Mesendoderm (in vitro differentiated cells): Measurements from ENCODE around the gene GABBR2.
A peak's percentile ranks its signal among the peaks of the same experiment; 100 is the strongest.

ENCODE experiments used
- DNase-seq: peaks from one replicate; pipeline ENCODE4 v3.0.0; 2013
- H2AK5ac ChIP-seq: 2 replicates; pipeline ENCODE4 v1.6.1; 2013; ENCODE audit warnings: low read length, inconsistent platforms
- H2BK120ac ChIP-seq: 2 replicates; pipeline ENCODE4 v1.6.1; 2013; ENCODE audit warnings: low read depth, mild to moderate bottlenecking, low read length, moderate library complexity, mixed read lengths
- H2BK15ac ChIP-seq: replicated peaks from 2 replicates; pipeline ENCODE4 v1.6.1; 2013; ENCODE audit warnings: low read depth, mild to moderate bottlenecking, moderate library complexity
- H2BK5ac ChIP-seq: 2 replicates; pipeline ENCODE4 v1.6.1; 2013; ENCODE audit warnings: low read length, inconsistent platforms
- H3K18ac ChIP-seq: 2 replicates; pipeline ENCODE4 v1.6.1; 2013; ENCODE audit warnings: mild to moderate bottlenecking, low read length, mixed read lengths
- H3K23ac ChIP-seq: one replicate; pipeline ENCODE4 v1.6.1; 2013; ENCODE audit warnings: low read length
- H3K27ac ChIP-seq: 2 replicates; pipeline ENCODE4 v1.5.1; 2013; ENCODE audit warnings: low read depth, mild to moderate bottlenecking, inconsistent platforms, low read length, moderate library complexity
- H3K27me3 ChIP-seq: 2 replicates; pipeline ENCODE4 v1.6.1; 2013; ENCODE audit warnings: low read length, control low read depth, mild to moderate bottlenecking, inconsistent platforms; ENCODE audit not compliant: insufficient read depth, poor library complexity
- H3K36me3 ChIP-seq: 2 replicates; pipeline ENCODE4 v1.6.1; 2013; ENCODE audit warnings: low read length, inconsistent platforms; ENCODE audit not compliant: control insufficient read depth, insufficient read depth
- H3K4ac ChIP-seq: one replicate; pipeline ENCODE4 v1.6.1; 2013; ENCODE audit warnings: low read depth, mild to moderate bottlenecking, low read length, moderate library complexity
- H3K4me1 ChIP-seq: 2 replicates; pipeline ENCODE4 v1.6.1; 2013; ENCODE audit warnings: low read depth, low read length, inconsistent platforms; ENCODE audit not compliant: control insufficient read depth
- H3K4me2 ChIP-seq: 2 replicates; pipeline ENCODE4 v1.6.1; 2013; ENCODE audit warnings: low read length
- H3K4me3 ChIP-seq: 2 replicates; pipeline ENCODE4 v1.5.1; 2013; ENCODE audit warnings: mild to moderate bottlenecking, low read length
- H3K56ac ChIP-seq: one replicate; pipeline ENCODE4 v1.6.1; 2013; ENCODE audit warnings: low read length
- H3K79me1 ChIP-seq: 2 replicates; pipeline ENCODE4 v1.6.1; 2013; ENCODE audit warnings: low read length, inconsistent platforms
- H3K79me2 ChIP-seq: 2 replicates; pipeline ENCODE4 v1.6.1; 2013; ENCODE audit warnings: mild to moderate bottlenecking, low read length; ENCODE audit not compliant: control insufficient read depth, insufficient read depth
- H3K9ac ChIP-seq: 2 replicates; pipeline ENCODE4 v1.6.1; 2013; ENCODE audit warnings: low read length, inconsistent platforms
- H4K5ac ChIP-seq: one replicate; pipeline ENCODE4 v1.6.1; 2013; ENCODE audit warnings: low read length
- H4K8ac ChIP-seq: one replicate; pipeline ENCODE4 v1.6.1; 2013; ENCODE audit warnings: low read depth, mild to moderate bottlenecking, control low read depth, low read length, moderate library complexity
- WGBS: extraction: QIAGEN DNeasy Blood & Tissue Kit; methylation state at CpG from one replicate; pipeline ENCODE4 v1.1.7; 2013; ENCODE audit warnings: low lambda C conversion rate, missing lambda C conversion rate; ENCODE audit not compliant: insufficient coverage; ENCODE audit errors: extremely low coverage; 5-methylcytosine and 5-hydroxymethylcytosine counted together

Gene GABBR2

DNA sequence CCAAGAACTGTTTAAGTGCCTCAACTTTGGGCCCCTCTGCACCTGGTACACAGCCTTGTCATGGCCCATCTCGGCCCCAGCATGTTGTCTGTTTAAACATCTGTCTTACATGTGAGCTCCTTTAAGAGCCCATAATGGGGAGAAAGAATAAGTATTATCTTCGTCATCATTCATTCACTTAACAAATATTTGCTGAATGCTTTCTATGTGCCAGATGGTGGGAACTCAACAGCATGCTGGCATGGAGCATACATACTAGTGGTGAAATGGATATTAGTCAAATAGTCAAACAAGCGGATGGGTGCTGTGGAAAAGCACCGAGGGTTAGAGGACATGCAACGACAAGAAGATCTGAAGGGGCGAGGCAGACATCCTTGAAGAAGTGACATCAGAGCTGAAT lies 54.5 kb downstream of the GABBR2 start:
- Histone ChIP-seq H3K27ac (no peak overlapping the region), H3K79me2 (no peaks in the 10 kb centered on the region), H2BK120ac (no peak overlapping the region), H2AK5ac (no peak overlapping the region), H3K18ac (no peak overlapping the region), H3K4ac (no peak overlapping the region), H3K79me1 (no peaks in the 10 kb centered on the region), H2BK15ac (no peak overlapping the region), H3K23ac (no peak overlapping the region), H3K4me3 (no peak overlapping the region), H4K8ac (no peak overlapping the region), H3K27me3 (no peaks in the 10 kb centered on the region), H3K9ac (no peak overlapping the region), H4K5ac (no peak overlapping the region), H2BK5ac (no peak overlapping the region), H3K4me1 (no peaks in the 10 kb centered on the region), H3K36me3 (no peaks in the 10 kb centered on the region), H3K56ac (no peak overlapping the region), H3K4me2 (no peak overlapping the region)
- no peak for DNase-seq
- WGBS = no CpG with 5 or more reads among the region's 6 CpGs

- no peak for DNase-seq
- H2BK120ac ChIP-seq = no peak overlapping the region
- H3K27me3 ChIP-seq = no peaks in the 10 kb centered on the region
- no peak overlapping the region for H3K4me3 ChIP-seq
- H4K5ac ChIP-seq = no peak overlapping the region
- no peak overlapping the region for H4K8ac ChIP-seq
- H2BK15ac ChIP-seq = no peak overlapping the region
- no peak overlapping the region for H3K23ac ChIP-seq
- no peaks in the 10 kb centered on the region for H3K36me3 ChIP-seq
- no peaks in the 10 kb centered on the region for H3K4me1 ChIP-seq
- no peak overlapping the region for H2AK5ac ChIP-seq
- no peak overlapping the region for H3K18ac ChIP-seq
- H3K56ac ChIP-seq = no peak overlapping the region
- no peak overlapping the region for H3K27ac ChIP-seq
- no peak overlapping the region for H2BK5ac ChIP-seq
- no CpG with 5 or more reads among the region's 2 CpGs for WGBS
- H3K79me2 ChIP-seq = no peaks in the 10 kb centered on the region
- no peak overlapping the region for H3K4me2 ChIP-seq
- no peaks in the 10 kb centered on the region for H3K79me1 ChIP-seq
- no peak overlapping the region for H3K4ac ChIP-seq
- H3K9ac ChIP-seq = no peak overlapping the region
Observed at GRCh38 chr9:98652741-98653140, 56.0 kb downstream of the GABBR2 start.

DNA sequence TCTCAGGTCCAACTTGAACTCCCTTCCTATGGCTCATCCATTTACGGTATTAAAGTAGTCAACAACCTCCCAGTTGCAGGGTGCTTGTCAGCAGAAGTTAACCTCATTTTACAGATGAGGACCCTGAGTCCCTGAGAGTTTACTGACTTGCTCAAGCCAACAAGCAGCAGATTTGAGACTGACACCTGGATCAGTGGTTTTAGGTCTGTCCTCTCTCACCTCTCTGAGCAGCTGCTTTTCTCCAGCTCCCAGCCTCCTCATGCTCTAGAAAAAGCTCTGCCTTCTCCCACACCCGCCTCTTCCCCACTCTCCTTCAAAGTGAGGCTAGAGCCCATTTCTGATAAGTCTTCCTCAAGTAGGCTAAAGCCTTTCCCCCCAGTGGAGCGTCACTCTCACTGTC lies 56.4 kb downstream of the GABBR2 start:
- H2AK5ac ChIP-seq = no peak overlapping the region
- no peak overlapping the region for H3K23ac ChIP-seq
- no peak overlapping the region for H2BK15ac ChIP-seq
- H3K18ac ChIP-seq = no peak overlapping the region
- H4K8ac ChIP-seq = no peak overlapping the region
- H3K4ac ChIP-seq = no peak overlapping the region
- no peak overlapping the region for H2BK5ac ChIP-seq
- H2BK120ac ChIP-seq = no peak overlapping the region
- no CpG with 5 or more reads among the region's 3 CpGs for WGBS
- H3K27ac ChIP-seq = no peak overlapping the region
- no peak overlapping the region for H3K4me2 ChIP-seq
- no peak overlapping the region for H3K9ac ChIP-seq
- no peak overlapping the region for H4K5ac ChIP-seq
- H3K4me3 ChIP-seq = no peak overlapping the region
- H3K79me1 ChIP-seq = no peaks in the 10 kb centered on the region
- H3K79me2 ChIP-seq = no peaks in the 10 kb centered on the region
- no peaks in the 10 kb centered on the region for H3K4me1 ChIP-seq
- DNase-seq = no peak
- H3K56ac ChIP-seq = no peak overlapping the region
- H3K36me3 ChIP-seq = no peaks in the 10 kb centered on the region
- H3K27me3 ChIP-seq = no peaks in the 10 kb centered on the region

GRCh38 chr9:98647236-98647635 lies 61.5 kb downstream of the GABBR2 start:
- no peak overlapping the region for H3K4ac ChIP-seq
- no peak overlapping the region for H3K56ac ChIP-seq
- H3K18ac ChIP-seq = no peak overlapping the region
- H3K27me3 ChIP-seq = no peaks in the 10 kb centered on the region
- H3K79me2 ChIP-seq = no peaks in the 10 kb centered on the region
- no peak overlapping the region for H3K4me3 ChIP-seq
- no peak overlapping the region for H2BK120ac ChIP-seq
- no peak overlapping the region for H3K27ac ChIP-seq
- no peak overlapping the region for H4K5ac ChIP-seq
- no peak overlapping the region for H2AK5ac ChIP-seq
- H3K4me1 ChIP-seq = no peaks in the 10 kb centered on the region
- H2BK15ac ChIP-seq = no peak overlapping the region
- H3K23ac ChIP-seq = no peak overlapping the region
- H3K9ac ChIP-seq = no peak overlapping the region
- no peaks in the 10 kb centered on the region for H3K79me1 ChIP-seq
- no peak overlapping the region for H4K8ac ChIP-seq
- no CpG with 5 or more reads among the region's 10 CpGs for WGBS
- H2BK5ac ChIP-seq = no peak overlapping the region
- no peak overlapping the region for H3K4me2 ChIP-seq
- no peak for DNase-seq
- no peaks in the 10 kb centered on the region for H3K36me3 ChIP-seq

- Histone ChIP-seq H3K4ac (no peak overlapping the region), H2BK15ac (no peak overlapping the region), H3K79me2 (no peaks in the 10 kb centered on the region), H3K23ac (no peak overlapping the region), H3K9ac (no peak overlapping the region), H2BK120ac (no peak overlapping the region), H3K4me2 (no peak overlapping the region), H3K56ac (no peak overlapping the region), H3K27ac (no peak overlapping the region), H3K4me3 (no peak overlapping the region), H4K5ac (no peak overlapping the region), H3K27me3 (no peaks in the 10 kb centered on the region), H2BK5ac (no peak overlapping the region), H3K36me3 (no peaks in the 10 kb centered on the region), H4K8ac (no peak overlapping the region), H2AK5ac (no peak overlapping the region), H3K4me1 (no peaks in the 10 kb centered on the region), H3K79me1 (no peaks in the 10 kb centered on the region), H3K18ac (no peak overlapping the region)
- DNase-seq = no peak
- no CpG with 5 or more reads among the region's 4 CpGs for WGBS
Observed at GRCh38 chr9:98644011-98644410, 64.7 kb downstream of the GABBR2 start.

DNA sequence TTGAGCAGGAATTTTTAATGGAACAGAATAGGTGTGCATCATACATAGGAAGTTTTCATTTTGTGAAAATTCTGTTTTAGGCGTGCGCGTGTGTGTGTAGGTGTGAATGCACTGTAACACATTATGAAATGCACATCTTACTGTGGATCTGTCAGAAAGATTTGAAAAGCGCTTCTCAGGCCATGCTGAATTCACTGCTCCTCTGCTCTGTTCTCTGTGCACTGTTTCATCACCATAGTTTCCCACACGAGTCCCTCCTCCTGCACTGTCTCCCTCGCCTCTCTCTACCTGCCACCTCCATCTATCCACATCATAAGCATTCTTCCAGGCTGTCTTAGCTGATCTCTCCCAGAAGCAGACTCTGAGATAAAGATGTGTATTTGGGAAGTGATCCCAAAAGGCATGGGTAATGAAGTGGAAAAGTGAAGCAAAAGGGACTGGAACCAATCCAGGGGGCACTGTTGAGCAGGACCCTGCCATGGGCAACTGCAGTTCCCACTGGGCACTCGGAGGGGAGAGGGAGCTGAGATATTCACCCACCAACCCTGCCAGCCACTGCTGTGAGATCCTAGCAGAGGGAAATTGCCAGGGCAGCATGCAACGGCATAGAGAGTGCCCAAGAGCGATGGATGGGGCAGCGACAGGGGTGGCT lies 65.9 kb downstream of the GABBR2 start:
- Histone ChIP-seq H3K4ac (no peak overlapping the region), H2BK120ac (no peak overlapping the region), H3K79me2 (no peaks in the 10 kb centered on the region), H3K36me3 (no peaks in the 10 kb centered on the region), H3K23ac (no peak overlapping the region), H3K4me2 (no peak overlapping the region), H3K79me1 (no peaks in the 10 kb centered on the region), H4K5ac (no peak overlapping the region), H3K27ac (no peak overlapping the region), H3K18ac (no peak overlapping the region), H3K27me3 (no peaks in the 10 kb centered on the region), H3K9ac (no peak overlapping the region), H2BK5ac (no peak overlapping the region), H3K4me1 (no peaks in the 10 kb centered on the region), H3K4me3 (no peak overlapping the region), H4K8ac (no peak overlapping the region), H2BK15ac (no peak overlapping the region), H2AK5ac (no peak overlapping the region), H3K56ac (no peak overlapping the region)
- peak; percentile 82 for DNase-seq
- no CpG with 5 or more reads among the region's 10 CpGs for WGBS
